Kidney capillary endothelial cell (primary cell): ENCODE results near the gene ST3GAL4.
"Not testable (repeated sequence)": the region's sequence is repeated elsewhere in the genome, so short reads cannot be mapped to it uniquely, and the experiment has no call there.

ENCODE experiments used
- DNase-seq: peaks from one replicate; pipeline ENCODE4 v3.0.0-alpha.2; 2018; ENCODE audit warnings: low spot score

ST3GAL4 gene

GRCh38 chr11:126365508-126365907 is 10.0 kb downstream of the ST3GAL4 start:
- not testable (repeated sequence) for DNase-seq

DNA sequence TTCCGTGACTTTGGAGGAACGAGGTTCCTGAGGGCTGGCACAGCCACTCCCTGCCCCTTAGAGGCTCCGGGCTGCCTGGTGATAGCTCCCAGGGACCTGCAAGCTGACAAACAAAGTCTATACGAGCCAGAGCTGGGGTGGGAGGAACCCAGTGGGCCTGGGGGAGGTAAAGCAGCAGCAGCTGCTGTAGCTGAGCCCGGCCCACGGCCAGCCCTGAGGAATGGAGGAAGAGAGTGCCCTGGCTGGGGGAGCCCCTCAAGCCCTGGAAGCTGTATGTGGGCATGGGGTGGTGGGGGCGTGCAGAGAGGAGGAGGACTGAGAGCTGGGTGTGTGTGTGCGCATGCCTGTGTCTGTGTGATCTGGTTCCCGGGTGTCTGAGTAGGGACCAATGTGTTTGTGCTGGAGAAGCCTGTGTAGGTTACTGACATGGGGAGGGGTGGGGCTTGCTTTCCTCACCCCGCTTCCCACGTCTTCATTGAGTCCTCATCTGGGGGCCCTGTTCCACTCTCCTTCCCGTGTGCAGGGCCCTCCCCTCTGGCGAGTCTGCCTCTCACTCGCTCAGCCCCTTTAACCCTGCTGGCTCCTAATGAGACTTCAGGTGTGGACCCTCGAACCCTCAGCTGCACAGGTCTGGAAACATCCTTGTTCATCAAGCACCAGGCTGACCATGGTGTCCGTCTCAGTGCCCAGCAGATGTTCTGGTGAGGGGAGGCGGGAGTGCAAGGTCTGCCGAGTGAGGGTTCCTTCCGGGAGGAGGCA is 10.8 kb downstream of the ST3GAL4 start:
- no peak for DNase-seq

DNA sequence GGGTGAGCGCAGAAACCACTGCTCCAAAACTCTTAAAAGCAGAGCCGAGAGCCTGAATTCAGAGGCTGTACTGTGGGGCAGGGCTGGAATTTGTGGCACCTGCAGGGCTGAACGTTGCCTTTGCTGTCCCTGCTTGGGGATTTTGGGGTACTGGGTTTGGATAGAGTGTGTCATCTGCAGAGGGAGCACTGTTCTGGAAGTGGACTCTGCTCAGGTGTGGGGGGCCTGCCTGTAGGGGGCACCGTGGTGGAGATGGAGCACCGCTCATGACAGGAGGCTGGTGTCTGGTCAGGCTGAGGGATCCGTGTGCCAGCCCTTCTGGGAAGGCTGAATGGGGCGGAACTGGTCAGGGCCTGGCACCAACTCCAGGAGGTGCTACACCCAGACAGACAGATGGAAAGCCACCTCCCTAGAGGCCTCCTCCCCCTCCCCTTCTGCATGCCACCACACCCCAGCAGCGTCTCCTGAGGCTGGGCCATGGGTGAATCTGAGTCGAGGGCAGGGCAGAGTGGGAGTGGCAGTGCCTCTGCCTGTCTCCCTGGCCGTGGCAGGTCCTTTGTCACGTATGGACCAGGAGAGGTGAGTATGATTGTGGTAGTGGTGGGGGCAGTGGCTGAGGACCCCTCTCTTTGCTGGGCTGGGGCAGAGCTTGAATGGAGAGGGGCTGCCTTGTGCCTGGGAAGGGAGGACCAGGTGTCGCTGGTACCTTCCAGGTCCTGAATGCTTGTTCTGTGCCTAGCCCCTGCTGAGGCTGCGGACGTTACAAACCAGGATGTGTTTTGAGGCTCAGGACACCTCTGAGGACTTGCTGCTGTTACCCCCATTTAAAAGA is 11.6 kb downstream of the ST3GAL4 start:
- not testable (repeated sequence) for DNase-seq

DNA sequence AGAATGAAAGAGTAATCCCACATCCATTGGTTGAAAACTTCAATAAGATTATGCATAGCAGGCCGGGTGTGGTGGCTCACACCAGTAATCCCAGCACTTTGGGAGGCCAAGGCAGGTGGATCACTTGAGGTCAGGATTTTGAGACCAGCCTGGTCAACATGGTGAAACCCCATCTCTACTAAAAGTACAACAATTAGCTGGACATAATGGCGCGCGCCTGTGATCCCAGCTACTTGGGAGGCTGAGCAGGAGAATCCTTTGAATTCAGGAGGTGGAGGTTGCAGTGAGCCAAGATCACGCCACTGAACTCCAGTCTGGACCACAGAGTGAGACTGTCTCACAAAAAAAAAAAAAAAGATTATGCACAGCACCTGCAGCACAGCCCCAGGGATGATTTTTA is 12.3 kb downstream of the ST3GAL4 start:
- not testable (repeated sequence) for DNase-seq

DNA sequence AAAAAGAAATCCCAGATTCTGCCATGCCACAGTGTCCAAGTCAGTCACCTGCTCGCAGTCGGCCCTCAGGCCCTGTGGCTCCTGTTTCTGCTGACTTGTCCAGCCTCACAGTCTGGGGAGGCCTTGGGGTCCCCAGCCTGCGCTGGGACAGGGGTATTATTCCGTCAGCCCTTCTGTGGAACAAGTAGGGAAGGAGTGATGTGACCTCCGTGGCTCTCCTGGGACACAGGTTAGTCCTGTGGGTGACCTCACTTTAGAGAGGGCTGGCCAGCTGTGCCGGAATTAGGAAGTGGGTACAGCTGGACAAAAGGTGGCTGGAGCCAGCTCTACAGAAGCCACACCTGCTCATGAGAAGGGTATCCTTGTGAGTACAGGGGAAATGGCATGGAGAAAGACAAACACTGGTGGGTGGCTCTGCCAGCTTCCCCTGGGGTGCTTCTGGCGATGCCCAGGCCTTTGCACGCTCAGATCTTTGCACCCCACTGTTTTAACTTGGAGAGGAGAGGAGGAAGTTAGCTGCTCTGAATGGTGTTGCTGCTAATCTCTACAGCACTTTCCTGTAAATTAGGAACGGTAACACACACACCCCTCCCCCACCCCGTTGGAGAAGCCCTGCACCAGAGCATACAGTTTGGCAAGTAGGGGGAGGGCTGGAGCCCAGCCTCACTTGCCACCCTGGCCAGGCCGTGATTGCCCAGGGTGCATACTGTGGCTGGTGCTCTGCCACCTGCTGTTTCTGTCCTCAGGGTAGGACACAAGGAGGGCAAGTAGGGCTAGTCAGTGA is 13.0 kb downstream of the ST3GAL4 start:
- not testable (repeated sequence) for DNase-seq

DNA sequence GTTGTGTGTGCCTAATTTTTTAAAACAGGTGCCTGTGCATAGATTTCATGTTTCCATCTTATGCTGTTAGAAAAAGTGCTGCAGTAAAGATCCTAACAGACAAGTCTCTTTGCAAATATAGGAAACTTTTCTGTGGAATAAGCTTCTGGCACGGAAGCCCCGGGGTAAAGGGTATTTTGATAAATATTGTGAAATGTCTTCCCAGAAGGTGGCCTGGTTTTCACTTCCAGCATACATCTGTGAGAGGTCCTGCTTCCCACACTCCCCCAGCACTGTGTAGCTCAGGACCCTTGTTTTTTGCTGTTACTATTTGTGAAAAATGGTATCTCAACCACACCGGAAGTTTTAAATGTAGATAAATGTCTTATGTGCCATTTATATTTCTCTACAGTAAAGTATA is 14.5 kb downstream of the ST3GAL4 start:
- no peak for DNase-seq

- no peak for DNase-seq
Measured at GRCh38 chr11:126371595-126371994, 16.1 kb downstream of the ST3GAL4 start.

DNA sequence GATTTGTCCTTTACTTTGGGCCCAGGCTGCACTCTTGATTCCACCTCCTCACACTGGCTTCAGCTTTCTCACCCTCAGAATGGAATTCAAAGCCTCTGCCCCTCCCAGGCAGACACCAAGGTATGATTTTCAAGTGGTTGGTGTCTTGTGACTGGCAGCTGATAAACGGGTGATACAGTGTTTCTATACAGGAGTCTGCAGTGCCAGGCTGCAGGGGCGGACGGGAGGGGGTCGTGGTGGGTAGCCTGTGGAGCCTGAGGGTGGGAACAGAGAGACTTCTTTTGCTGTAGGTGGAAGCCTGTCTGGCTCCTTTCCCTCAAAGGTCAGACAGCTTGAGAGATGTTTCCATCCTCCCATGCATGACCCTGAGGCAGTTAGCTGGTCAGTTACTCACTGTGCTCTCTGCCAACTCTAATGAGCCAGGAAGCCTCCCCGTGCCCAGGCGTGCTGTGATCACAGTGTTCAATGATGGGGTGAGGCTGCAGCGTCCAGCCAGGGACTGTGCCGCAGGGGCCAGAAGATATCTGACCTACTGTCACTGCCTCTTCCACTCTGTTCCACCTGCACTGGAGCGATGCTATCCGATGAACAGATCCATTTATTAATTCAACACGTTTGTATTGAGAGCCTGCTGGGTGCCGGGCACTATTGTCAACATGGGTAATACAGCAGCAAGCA is 18.0 kb downstream of the ST3GAL4 start:
- DNase-seq, result not testable (repeated sequence)

DNA sequence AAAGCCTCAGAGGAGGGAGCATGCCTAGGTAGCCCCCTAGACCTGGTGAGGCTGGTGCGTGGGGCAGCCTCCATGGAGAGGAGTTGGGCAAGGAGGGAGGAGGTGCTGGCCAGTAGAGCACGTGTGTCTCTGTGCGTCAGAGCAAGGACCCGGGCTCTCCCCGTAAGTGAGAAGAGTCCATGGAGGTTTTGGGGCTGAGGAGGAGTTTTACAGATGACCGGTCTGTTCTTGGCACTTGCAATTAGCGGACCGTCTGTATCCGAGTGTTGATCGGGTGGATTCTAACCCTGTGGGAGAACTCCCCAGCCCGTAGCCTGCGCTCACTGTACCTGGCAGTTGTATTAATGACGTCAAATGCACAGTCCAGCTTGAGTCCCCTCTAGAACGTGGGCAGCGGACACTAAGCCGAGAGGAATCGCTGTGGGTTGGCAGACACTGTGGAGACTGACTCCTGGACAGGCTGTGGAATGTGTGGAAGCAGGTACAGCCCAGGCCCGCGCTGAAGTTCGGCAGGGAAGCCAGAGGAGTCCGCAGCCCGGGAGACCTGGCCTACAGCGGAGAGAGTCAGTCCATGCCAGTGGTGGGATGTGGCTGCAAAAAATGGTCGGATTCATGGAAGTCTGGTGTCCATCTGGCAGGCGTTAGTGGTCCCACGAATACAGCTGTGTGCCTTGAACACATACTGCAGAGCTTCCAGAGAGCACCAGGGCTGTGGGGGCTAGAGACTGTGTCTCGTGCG is 19.2 kb downstream of the ST3GAL4 start:
- not testable (repeated sequence) for DNase-seq

GRCh38 chr11:126375726-126376125 is 20.2 kb downstream of the ST3GAL4 start:
- no peak for DNase-seq

DNA sequence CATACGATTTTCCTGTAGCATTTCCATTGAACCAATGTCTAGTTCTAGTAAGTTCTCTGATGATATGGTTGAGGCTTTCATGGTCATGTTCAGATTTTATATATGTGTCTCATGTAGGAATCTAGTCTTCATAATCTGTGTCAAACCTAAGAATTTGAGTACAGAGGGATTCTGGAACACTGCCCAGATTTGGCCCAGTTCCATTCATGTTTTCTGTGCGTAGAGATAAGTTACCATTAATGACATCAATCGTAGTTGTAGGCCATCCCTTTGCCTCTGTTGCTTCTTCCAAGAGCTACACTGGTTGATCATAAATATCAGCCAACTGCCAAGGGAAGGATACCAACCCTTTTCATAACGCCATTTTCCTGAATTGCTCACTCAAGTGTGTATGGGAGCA is 23.3 kb downstream of the ST3GAL4 start:
- no peak for DNase-seq

DNA sequence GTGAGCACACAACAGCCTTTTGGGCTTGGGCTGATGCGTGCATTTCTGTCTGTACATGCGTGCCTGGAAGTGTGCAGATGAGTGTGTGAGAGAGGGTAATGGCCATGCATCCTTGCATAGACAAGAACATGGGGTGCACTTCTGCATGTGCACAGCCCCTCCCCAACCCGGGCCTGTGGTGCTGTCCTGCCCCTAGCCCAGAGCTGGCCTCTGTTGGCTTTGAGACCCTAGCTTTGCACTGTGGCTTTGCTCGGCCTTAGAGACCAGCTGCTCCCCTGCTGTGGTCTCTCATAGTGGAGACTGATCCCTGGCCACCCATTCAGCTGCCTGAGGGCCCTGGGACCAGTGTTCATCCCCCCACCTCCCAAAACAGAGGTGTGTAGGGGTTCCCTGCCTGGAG is 25.4 kb downstream of the ST3GAL4 start:
- DNase-seq, result no peak

GRCh38 chr11:126381960-126382359 is 26.5 kb downstream of the ST3GAL4 start:
- not testable (repeated sequence) for DNase-seq

DNA sequence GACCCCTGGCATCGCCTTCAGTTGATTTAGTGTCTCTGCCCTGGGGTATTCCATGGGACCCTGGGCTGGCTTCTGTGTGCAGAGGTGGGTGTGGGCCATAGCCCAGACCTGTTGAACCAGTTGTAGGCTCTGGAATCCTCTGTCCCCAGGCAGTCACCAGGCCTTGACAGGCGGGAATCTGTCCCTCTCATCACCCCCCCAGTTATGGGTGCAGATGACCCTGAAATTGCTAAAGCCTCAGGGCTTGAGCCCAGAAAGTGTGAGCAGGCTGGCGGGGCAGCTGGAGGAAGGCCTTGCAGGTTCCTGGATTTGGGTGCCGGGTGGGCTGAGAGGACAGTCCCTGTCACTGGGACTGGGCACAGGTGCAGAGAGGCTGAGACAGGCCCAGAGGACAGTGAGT is 27.2 kb downstream of the ST3GAL4 start:
- DNase-seq, result not testable (repeated sequence)

DNA sequence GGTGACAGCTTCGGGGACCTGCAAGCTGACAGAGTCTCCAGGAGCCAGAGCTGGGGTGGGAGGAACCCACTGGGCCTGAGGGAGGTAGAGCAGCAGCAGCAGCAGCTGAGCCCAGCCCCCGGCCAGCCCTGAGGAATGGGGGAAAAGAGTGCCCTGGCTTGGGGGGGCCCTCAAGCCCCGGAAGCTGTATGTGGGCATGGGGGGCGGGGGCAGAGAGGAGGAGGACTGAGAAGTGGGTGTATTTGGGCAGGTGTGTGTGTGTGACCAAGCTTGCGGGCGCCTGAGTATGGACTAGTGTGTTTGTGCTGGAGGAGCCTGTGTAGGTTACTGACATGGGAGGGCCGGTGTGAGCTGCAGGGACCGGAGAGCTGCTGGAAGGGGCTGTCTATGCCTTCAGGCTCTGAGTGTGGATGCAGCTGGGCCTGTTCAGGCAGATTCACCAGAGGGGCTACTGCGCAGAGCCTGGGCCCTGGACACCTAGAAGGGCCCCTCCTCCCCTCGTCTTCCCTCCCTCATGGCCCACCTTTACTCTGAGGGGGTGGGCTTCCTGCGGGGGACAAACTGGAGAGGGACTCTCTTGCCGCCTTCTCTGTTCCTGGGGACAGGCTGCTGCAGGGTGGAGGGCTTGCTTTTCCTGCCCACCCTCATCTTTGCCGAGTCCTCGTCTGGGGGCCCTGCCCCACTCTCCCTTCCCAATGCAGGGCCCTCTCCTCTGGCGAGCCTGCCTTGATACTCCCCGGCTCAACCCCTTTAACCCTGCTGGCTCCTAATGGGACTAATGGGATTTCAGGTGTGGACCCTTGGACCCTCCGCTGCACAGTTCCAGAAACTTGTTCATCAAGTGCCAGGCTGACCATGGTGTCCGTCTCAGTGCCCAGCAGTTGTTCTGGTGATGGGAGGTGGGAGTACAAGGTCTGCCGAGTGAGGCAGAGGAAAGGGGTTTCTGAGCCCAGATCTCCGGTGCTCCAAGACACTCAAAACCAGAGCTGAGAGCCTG is 28.2 kb downstream of the ST3GAL4 start:
- no peak for DNase-seq

- DNase-seq, result no peak
Measured at GRCh38 chr11:126384449-126385070, 29.1 kb downstream of the ST3GAL4 start.

GRCh38 chr11:126385991-126386728 is 30.7 kb downstream of the ST3GAL4 start:
- no peak for DNase-seq

DNA sequence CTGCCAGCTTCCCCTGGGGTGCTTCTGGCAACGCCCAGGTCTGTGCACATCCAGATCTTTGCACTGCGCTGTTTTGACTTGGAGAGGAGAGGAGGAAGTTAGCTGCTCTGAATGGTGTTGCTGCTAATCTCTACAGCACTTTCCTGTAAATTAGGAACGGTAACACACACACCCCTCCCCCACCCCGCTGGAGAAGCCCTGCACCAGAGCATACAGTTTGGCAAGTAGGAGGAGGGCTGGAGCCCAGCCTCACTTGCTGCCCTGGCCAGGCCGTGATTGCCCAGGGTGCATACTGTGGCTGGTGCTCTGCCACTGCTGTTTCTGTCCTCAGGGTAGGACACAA is 31.2 kb downstream of the ST3GAL4 start:
- DNase-seq, result not testable (repeated sequence)

DNA sequence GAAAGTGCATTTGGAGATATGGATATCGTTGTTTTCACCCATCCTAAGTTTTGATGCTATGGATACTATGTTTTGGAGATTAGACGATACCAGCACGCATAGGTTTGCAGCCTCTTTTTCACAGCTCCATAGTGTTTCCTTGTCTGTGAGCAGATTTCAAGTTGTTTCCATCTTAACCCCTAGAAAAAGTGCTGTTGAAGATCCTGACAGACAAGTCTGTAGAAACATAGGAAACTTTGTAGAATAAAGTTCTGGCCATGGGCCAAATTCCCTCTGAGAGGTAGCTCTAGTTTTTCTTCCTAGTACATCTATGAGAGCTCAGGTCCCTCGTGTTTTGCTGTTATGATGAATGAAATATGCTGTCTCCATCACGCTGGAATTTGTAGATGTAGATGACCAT is 32.4 kb downstream of the ST3GAL4 start:
- no peak for DNase-seq
